CD4-positive, alpha-beta T cell treated with Interleukin-2 at 100 ng/mL for 4 hours (primary cell): Measurements from ENCODE around the gene RRP7A.
A peak's percentile ranks its signal among the peaks of the same experiment; 100 is the strongest.
"Not testable (repeated sequence)": the region's sequence is repeated elsewhere in the genome, so short reads cannot be mapped to it uniquely, and the experiment has no call there.

Source experiments
- DNase-seq: peaks from one replicate; pipeline ENCODE4 v3.0.0-alpha.2; 2020; ENCODE audit warnings: low spot score

The RRP7A gene

DNA sequence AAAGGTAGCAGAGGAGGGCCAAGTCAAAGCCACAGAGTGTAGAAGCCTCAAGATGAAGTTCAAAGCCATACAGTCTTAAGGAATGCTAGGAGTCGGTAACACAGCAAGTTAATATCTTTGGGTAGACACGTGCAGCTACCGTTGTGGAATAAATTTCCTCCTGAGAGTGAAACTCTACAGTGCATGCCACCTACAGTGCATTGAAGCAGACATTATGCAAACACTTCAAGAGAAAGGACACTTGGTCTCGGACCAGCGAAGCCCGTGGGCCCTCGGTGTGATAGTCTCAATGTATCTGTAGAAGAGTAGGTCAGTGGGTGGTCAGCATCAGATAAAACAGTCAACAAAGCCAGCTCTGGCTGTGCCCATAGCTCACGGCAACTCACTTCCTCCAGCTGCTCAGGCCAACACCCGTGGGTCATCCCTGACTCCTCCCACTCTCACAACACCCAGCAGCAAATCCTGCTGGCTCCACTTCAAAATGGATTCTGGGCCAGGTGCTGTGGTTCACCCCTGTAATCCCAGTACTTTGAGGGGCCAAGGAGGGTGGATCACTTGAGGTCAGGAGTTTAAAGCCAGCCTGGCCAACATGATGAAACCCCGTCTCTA, 24.0 kb downstream of the RRP7A start:
- DNase-seq = not testable (repeated sequence)

- DNase-seq = no peak
These were observed 26.2 kb downstream of the RRP7A start for GRCh38 chr22:42493393-42493792.

DNA sequence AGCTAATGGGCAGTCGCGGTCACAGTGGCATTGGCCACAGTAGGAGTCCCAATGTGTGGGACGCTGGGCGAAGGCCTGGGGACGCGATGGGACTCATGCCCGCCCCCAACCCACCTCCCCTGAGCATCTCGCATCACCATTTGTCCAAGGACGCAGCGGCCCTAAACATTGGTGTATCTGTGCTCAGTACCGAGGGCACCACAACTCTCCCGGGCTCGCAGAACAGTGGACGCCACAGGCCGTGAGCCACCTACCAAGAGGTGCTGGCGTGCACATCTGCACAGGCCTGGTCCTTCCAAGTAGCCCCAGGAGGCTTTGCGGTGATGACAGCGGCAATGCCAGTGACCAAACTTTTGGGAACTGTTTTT, 27.3 kb downstream of the RRP7A start:
- DNase-seq = no peak

- no peak for DNase-seq
These were observed 29.3 kb downstream of the RRP7A start for GRCh38 chr22:42490243-42490832.

DNA sequence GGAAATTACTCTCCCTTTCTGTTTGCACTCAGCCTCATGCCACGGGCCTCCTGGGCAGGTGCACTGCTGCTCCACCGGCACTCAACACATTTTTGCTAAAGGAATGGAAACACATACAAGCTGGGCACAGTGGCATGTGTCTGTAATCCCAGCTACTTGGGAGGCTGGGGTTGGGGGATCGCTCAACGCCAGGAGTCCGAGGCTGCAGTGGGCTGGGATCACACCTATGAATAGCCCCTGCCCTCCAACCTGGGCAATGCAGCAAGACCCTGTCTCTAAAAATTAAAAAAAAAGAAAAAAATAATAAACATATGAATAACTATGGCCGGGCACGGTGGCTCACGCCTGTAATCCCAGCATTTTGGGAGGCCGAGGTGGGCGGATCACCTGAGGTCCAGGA, 30.6 kb downstream of the RRP7A start:
- DNase-seq = no peak

GRCh38 chr22:42484506-42484905, 35.1 kb downstream of the RRP7A start:
- no peak for DNase-seq

DNA sequence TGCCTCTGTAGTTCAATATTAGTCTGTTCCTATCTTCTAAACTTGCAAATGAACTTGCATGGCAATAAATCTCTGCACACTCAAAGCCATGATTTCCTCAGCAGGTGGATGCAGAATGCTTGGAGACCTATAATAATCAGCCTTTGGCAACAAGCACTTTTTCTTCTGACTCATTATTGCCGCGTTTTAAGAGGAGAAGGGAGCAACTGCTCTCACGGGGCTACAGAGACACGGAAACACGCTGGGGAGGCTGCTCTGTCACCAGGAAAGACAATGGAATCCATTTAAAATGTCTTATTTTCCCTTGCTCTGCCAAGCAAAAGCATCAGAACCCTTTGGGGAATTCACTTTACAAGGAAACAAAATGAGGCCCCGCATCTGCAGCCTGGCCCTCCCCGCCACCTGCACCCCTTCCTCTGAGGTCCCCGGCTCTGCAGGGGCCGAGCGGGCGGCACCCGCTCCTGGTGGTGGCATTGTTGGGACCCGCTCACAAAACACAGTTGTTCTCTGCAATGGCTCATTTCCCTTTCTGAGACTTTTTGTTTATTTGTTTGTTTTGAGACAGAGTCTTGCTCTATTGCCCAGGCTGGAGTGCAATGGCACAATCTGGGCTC, 35.9 kb downstream of the RRP7A start:
- DNase-seq = not testable (repeated sequence)

DNA sequence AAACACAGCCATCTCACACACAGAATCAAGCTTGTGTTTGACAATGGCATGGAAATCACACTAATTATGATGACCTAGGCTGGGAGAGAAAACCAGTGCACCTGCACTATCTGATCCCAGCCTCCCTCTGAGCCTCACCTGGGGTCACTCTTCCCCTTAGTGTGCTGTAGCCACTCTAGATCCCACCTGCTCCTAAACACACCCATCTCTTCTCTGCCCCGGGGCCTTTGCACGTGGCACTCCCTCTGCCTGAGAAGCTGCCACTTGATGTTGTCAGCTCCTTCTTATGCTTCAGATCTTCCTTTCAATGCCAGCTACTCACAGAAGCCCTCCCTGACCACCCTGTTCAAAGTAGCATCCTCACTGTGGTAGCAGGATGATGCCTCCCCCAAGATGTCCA, 44.5 kb downstream of the RRP7A start:
- DNase-seq = no peak

DNA sequence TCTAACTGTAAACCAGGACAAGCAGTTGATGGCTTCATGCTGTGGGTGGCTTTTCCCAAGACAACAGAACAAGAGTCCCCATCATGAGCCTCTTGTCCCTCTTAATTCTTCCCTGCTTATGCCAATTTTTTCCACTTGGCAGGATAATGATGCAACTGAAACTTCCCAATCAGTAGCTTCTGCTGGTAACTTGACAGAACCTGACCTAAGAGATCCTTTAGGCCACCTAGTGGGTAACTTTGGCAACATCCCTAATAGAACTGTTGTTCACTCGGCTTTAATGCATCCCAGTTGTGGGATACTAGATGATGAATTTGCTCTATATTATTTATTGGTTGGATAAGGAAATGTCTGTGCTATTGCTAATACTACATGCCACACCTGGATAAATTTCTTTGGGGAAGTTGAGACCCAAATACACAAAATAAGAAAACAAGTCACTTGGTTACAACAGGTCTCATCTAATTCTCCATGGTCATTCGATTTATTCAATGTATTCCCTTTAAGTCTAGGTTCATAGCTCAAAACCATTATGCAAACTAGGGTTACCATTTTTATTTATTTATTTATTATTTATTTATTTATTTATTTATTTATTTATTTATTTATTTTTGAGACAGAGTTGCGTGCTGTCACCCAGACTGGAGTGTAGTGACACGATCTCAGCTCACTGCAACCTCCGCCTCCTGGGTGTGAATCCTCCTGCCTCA, 46.0 kb downstream of the RRP7A start:
- peak; percentile 40 for DNase-seq

GRCh38 chr22:42472671-42473070, 46.9 kb downstream of the RRP7A start:
- no peak for DNase-seq

- DNase-seq = no peak
These were observed 48.2 kb downstream of the RRP7A start for GRCh38 chr22:42471441-42471840.

- no peak for DNase-seq
These were observed 49.1 kb downstream of the RRP7A start for GRCh38 chr22:42470366-42471082.

DNA sequence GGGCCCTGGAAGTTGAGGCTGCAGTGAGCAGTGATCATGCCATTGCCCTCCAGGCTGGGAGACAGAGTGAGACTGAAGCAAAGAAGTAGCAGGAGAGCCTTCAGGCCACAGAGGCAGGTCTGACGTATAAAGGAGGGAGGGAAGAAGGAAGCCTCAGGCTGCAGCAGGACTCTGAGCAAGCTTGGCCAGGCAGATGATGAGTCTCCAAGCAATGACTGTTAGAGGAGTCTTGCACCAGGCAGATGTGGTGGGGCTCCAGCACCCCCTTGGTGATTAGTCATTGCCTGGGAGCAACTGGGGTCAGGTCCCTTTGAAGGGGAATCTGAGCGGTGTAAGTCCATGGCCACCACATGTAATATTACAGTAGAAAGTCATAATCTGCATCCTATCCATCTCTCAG, 50.8 kb downstream of the RRP7A start:
- DNase-seq = no peak

DNA sequence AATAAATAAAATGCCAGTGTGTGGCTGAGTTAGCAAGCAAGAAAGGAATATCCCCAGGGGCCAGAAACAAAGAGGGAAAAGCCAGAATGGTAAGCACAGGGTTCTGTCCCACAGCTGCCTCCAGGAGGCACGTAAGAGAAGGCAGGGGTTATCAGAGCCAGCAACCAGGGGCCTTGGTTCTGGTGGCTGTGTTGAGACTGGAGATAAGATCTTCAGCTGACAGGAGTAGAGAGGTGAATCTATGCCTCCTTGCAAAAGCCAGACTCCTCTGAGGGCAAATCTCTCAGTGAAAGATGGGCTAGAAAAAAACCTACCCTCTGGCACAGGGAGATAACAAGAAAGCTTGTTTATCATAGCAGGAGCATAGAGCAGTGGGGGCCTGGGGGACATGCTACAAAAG, 57.6 kb downstream of the RRP7A start:
- DNase-seq = no peak

- no peak for DNase-seq
These were observed 58.1 kb downstream of the RRP7A start for GRCh38 chr22:42461511-42461910.
